Astrocyte (in vitro differentiated cells and primary cell): ENCODE data around the gene CTNNA3. TPM values are rescaled to one million over a fixed set of nuclear protein-coding genes. Genes with fewer than 3 reads are reported as not detected.

Experiments used
- DNase-seq: peaks from one replicate; pipeline ENCODE4 v3.0.0-alpha.2; 2010; ENCODE audit warnings: low read depth
- FAIRE-seq: peaks from 2 replicates; lab custom pipeline; 2011; peaks lifted over from hg19 to GRCh38; lab: Jason Lieb, UNC
- H2AFZ ChIP-seq: 2 replicates; pipeline ENCODE4 v1.6.0; 2012; ENCODE audit warnings: low read depth, low read length, inconsistent platforms
- H3K27ac ChIP-seq: 2 replicates; pipeline ENCODE4 v1.5.1; 2011; ENCODE audit warnings: low read depth, low read length, inconsistent platforms
- H3K27me3 ChIP-seq: 2 replicates; pipeline ENCODE4 v1.6.0; 2011; ENCODE audit warnings: low read length, inconsistent platforms; ENCODE audit not compliant: insufficient read depth
- H3K36me3 ChIP-seq: 2 replicates; pipeline ENCODE4 v1.5.1; 2011; ENCODE audit warnings: low read length, inconsistent platforms; ENCODE audit not compliant: insufficient read depth
- H3K4me1 ChIP-seq: 2 replicates; pipeline ENCODE4 v1.5.1; 2011; ENCODE audit warnings: low read length, inconsistent platforms; ENCODE audit not compliant: insufficient read depth
- H3K4me2 ChIP-seq: 2 replicates; pipeline ENCODE4 v1.6.0; 2012; ENCODE audit warnings: low read length, inconsistent platforms
- H3K4me3 ChIP-seq: 2 replicates; pipeline ENCODE4 v1.5.1; 2011; ENCODE audit warnings: low read depth, mild to moderate bottlenecking, low read length, inconsistent platforms; ENCODE audit not compliant: insufficient read depth
- H3K79me2 ChIP-seq: 2 replicates; pipeline ENCODE4 v1.6.0; 2012; ENCODE audit warnings: mild to moderate bottlenecking, low read length, inconsistent platforms; ENCODE audit not compliant: insufficient read depth
- H3K9ac ChIP-seq: 2 replicates; pipeline ENCODE4 v1.6.0; 2012; ENCODE audit warnings: mild to moderate bottlenecking, low read length, inconsistent platforms
- H3K9me3 ChIP-seq: 2 replicates; pipeline ENCODE4 v1.5.1; 2012; ENCODE audit warnings: low read depth, mild to moderate bottlenecking, low read length, inconsistent platforms; ENCODE audit not compliant: insufficient read depth
- H4K20me1 ChIP-seq: 2 replicates; pipeline ENCODE4 v1.6.0; 2012; ENCODE audit warnings: low read length, inconsistent platforms; ENCODE audit not compliant: insufficient read depth
- H3K27ac Mint-ChIP-seq: one replicate; pipeline ENCODE4 v1.8.0; 2021; ENCODE audit warnings: mild to moderate bottlenecking, mixed read lengths; ENCODE audit not compliant: unreplicated experiment
- H3K27me3 Mint-ChIP-seq: one replicate; pipeline ENCODE4 v1.8.0; 2021; ENCODE audit warnings: low read depth, mixed read lengths; ENCODE audit not compliant: unreplicated experiment
- H3K36me3 Mint-ChIP-seq: one replicate; pipeline ENCODE4 v1.8.0; 2021; ENCODE audit warnings: low read depth, mixed read lengths; ENCODE audit not compliant: unreplicated experiment
- H3K4me1 Mint-ChIP-seq: one replicate; pipeline ENCODE4 v1.8.0; 2021; ENCODE audit warnings: low read depth, mixed read lengths; ENCODE audit not compliant: unreplicated experiment
- H3K4me3 Mint-ChIP-seq: one replicate; pipeline ENCODE4 v1.8.0; 2021; ENCODE audit warnings: mild to moderate bottlenecking, moderate library complexity, mixed read lengths; ENCODE audit not compliant: unreplicated experiment
- H3K9me3 Mint-ChIP-seq: one replicate; pipeline ENCODE4 v1.8.0; 2021; ENCODE audit warnings: mild to moderate bottlenecking, mixed read lengths; ENCODE audit not compliant: unreplicated experiment
- EZH2 ChIP-seq: IDR thresholded peaks from 2 replicates; pipeline ENCODE4 v1.6.1; 2012; ENCODE audit warnings: mild to moderate bottlenecking, low read length, inconsistent platforms; ENCODE audit not compliant: insufficient read depth
- total RNA-seq: library from RNA; stranded (reverse); gene quantifications from 2 replicates; pipeline ENCODE4 v1.2.1, GENCODE V29; 2021
- TF ChIP-seq, protein P1 (sequence below): IDR thresholded peaks from 2 replicates; pipeline ENCODE4 v1.5.1; 2011; ENCODE audit warnings: low read depth, mild to moderate bottlenecking, inconsistent platforms, low read length, moderate library complexity; ENCODE audit not compliant: insufficient read depth

The CTNNA3 gene
- total RNA-seq, 1 donor from 2014 or later, result 0.73 TPM

DNA sequence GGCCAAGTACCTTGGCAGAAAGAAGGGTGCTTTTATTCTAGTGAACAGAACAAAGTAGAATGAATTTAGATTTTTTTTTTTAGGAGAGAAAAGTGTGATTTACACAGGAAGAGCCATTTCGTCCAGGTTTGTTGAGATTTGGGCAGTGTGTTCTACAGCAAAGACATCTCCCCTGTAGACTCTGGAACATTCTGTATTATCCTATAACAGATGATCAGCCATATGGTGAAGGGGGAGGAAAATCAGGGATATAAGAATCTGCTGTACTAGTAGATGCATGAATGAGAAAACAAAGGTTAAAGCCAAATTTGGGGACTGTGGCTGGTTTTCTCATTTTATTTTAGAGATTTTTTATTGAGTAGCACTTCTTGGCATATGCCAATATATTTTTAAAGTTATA, 1223.8 kb downstream of the CTNNA3 start:
- DNase-seq (no peak), FAIRE-seq (no peak)
- Mint-ChIP-seq H3K36me3 (no peaks in the 10 kb centered on the region), H3K9me3 (no peaks in the 10 kb centered on the region), H3K27me3 (no peaks in the 10 kb centered on the region), H3K4me1 (no peaks in the 10 kb centered on the region), H3K4me3 (no peak overlapping the region), H3K27ac (no peak overlapping the region)
- H4K20me1 ChIP-seq, result no peaks in the 10 kb centered on the region
- no peak overlapping the region for H3K27ac ChIP-seq
- no peaks in the 10 kb centered on the region for H3K27me3 ChIP-seq
- no peak overlapping the region for H3K4me2 ChIP-seq
- TF ChIP-seq EZH2, result no peak
- TF ChIP-seq, protein P1, sequence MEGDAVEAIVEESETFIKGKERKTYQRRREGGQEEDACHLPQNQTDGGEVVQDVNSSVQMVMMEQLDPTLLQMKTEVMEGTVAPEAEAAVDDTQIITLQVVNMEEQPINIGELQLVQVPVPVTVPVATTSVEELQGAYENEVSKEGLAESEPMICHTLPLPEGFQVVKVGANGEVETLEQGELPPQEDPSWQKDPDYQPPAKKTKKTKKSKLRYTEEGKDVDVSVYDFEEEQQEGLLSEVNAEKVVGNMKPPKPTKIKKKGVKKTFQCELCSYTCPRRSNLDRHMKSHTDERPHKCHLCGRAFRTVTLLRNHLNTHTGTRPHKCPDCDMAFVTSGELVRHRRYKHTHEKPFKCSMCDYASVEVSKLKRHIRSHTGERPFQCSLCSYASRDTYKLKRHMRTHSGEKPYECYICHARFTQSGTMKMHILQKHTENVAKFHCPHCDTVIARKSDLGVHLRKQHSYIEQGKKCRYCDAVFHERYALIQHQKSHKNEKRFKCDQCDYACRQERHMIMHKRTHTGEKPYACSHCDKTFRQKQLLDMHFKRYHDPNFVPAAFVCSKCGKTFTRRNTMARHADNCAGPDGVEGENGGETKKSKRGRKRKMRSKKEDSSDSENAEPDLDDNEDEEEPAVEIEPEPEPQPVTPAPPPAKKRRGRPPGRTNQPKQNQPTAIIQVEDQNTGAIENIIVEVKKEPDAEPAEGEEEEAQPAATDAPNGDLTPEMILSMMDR, result no peak
- no peaks in the 10 kb centered on the region for H3K9me3 ChIP-seq
- H3K4me1 ChIP-seq, result no peaks in the 10 kb centered on the region
- no peaks in the 10 kb centered on the region for H3K36me3 ChIP-seq
- H3K4me3 ChIP-seq, result no peak overlapping the region
- H3K79me2 ChIP-seq, result no peaks in the 10 kb centered on the region
- H3K9ac ChIP-seq, result no peak overlapping the region
- no peak overlapping the region for H2AFZ ChIP-seq

DNA sequence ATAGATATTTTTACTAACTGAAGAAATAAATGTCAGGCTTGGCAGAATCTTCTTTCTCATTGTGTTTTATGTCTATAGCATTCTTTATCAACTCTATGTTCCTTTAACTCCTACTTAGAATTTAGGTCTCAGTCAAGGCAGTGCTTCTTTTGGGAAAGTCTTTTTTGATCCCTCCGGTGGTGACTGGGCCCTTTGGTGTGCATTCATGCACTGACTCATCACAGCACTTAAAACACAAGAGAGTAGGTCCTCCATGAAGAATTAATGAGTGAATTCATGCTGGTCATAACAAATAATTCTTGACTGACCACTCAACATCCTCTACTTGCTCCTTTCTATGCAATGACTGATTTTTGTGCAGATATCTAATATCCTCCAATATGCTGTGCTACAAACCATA, 1229.0 kb downstream of the CTNNA3 start:
- DNase-seq, result no peak
- Mint-ChIP-seq H3K4me1 (no peaks in the 10 kb centered on the region), H3K27ac (no peak overlapping the region), H3K4me3 (no peak overlapping the region), H3K36me3 (no peaks in the 10 kb centered on the region), H3K9me3 (no peaks in the 10 kb centered on the region), H3K27me3 (no peaks in the 10 kb centered on the region)
- no peak for FAIRE-seq
- H4K20me1 ChIP-seq, result no peaks in the 10 kb centered on the region
- no peak overlapping the region for H3K4me2 ChIP-seq
- H3K27ac ChIP-seq, result no peak overlapping the region
- H3K4me3 ChIP-seq, result no peak overlapping the region
- H3K9me3 ChIP-seq, result no peaks in the 10 kb centered on the region
- TF ChIP-seq, protein P1, result no peak
- TF ChIP-seq EZH2, result no peak
- H3K79me2 ChIP-seq, result no peaks in the 10 kb centered on the region
- H3K27me3 ChIP-seq, result no peaks in the 10 kb centered on the region
- no peak overlapping the region for H2AFZ ChIP-seq
- H3K36me3 ChIP-seq, result no peaks in the 10 kb centered on the region
- H3K4me1 ChIP-seq, result no peaks in the 10 kb centered on the region
- H3K9ac ChIP-seq, result no peak overlapping the region

DNA sequence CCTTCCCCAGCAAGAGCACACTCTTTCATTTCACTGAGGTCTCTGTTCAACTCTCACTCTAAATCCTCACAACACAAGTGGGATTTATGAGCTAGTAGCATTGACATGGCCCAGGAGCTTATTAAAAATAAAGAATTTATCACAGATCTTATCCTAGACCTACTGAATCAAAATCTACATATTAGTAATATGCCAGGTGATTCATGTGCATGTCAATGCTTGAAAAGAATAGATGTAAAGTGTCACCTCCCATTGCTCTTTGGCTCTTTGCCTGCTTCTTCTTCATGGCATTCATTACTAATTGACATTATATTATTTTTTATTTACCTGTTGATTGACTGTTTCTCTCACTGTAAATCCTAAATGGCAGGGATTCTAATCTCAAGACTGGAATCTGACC, 1229.4 kb downstream of the CTNNA3 start:
- Mint-ChIP-seq H3K27ac (no peak overlapping the region), H3K27me3 (no peaks in the 10 kb centered on the region), H3K4me3 (no peak overlapping the region), H3K36me3 (no peaks in the 10 kb centered on the region), H3K9me3 (no peaks in the 10 kb centered on the region), H3K4me1 (no peaks in the 10 kb centered on the region)
- no peak overlapping the region for H3K4me3 ChIP-seq
- FAIRE-seq (no peak), DNase-seq (no peak)
- H3K27ac ChIP-seq, result no peak overlapping the region
- H3K36me3 ChIP-seq, result no peaks in the 10 kb centered on the region
- H3K27me3 ChIP-seq, result no peaks in the 10 kb centered on the region
- TF ChIP-seq, protein P1, result no peak
- TF ChIP-seq EZH2, result no peak
- no peaks in the 10 kb centered on the region for H3K79me2 ChIP-seq
- H3K9ac ChIP-seq, result no peak overlapping the region
- no peak overlapping the region for H3K4me2 ChIP-seq
- no peaks in the 10 kb centered on the region for H3K9me3 ChIP-seq
- H2AFZ ChIP-seq, result no peak overlapping the region
- H3K4me1 ChIP-seq, result no peaks in the 10 kb centered on the region
- H4K20me1 ChIP-seq, result no peaks in the 10 kb centered on the region
